Neural cell (in vitro differentiated cells): ENCODE data around the gene RPL7L1.

Experiments
- EP300 ChIP-seq: fragments of 450-650 bp; conservative IDR thresholded peaks from 2 replicates; pipeline ENCODE4 v1.6.1; 2014; ENCODE audit warnings: antibody characterized with exemption, mild to moderate bottlenecking, moderate library complexity; ENCODE audit not compliant: poor library complexity, severe bottlenecking
- RAD21 ChIP-seq: fragments of 450-650 bp; conservative IDR thresholded peaks from 2 replicates; pipeline ENCODE4 v1.6.1; 2014; ENCODE audit warnings: antibody characterized with exemption, mild to moderate bottlenecking, moderate library complexity
- TF ChIP-seq, protein P1 (sequence below): fragments of 450-650 bp; IDR thresholded peaks from 2 replicates; pipeline ENCODE4 v1.5.1; 2014; ENCODE audit warnings: antibody characterized with exemption, mild to moderate bottlenecking, moderate library complexity; ENCODE audit not compliant: poor library complexity, severe bottlenecking
- TF ChIP-seq, protein P2 (sequence below): IDR thresholded peaks from 2 replicates; pipeline ENCODE4 v1.6.1; 2012; ENCODE audit warnings: borderline replicate concordance

DNA sequence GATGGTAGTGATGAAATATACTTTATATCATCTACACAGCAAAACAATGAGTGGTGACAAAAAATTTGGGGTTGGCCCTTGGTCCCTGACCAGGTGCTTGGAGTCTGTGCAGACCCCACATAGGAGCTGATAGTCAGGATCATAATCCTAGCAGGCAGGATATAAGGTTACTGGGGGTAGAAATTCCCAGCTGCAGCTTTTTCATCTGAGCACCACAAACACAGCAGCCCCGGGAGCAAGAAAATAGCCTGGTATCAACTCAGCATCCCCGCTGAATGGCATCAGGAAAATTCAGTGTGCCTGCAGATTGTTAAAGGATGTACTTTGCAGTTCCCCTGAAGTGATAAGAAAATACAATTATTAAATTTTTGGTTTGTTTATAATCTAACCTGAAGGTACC lies 27.8 kb upstream of the RPL7L1 start:
- TF ChIP-seq RAD21 (no peak), EP300 (no peak)
- TF ChIP-seq, protein P1, sequence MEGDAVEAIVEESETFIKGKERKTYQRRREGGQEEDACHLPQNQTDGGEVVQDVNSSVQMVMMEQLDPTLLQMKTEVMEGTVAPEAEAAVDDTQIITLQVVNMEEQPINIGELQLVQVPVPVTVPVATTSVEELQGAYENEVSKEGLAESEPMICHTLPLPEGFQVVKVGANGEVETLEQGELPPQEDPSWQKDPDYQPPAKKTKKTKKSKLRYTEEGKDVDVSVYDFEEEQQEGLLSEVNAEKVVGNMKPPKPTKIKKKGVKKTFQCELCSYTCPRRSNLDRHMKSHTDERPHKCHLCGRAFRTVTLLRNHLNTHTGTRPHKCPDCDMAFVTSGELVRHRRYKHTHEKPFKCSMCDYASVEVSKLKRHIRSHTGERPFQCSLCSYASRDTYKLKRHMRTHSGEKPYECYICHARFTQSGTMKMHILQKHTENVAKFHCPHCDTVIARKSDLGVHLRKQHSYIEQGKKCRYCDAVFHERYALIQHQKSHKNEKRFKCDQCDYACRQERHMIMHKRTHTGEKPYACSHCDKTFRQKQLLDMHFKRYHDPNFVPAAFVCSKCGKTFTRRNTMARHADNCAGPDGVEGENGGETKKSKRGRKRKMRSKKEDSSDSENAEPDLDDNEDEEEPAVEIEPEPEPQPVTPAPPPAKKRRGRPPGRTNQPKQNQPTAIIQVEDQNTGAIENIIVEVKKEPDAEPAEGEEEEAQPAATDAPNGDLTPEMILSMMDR, result no peak
- TF ChIP-seq, protein P2, sequence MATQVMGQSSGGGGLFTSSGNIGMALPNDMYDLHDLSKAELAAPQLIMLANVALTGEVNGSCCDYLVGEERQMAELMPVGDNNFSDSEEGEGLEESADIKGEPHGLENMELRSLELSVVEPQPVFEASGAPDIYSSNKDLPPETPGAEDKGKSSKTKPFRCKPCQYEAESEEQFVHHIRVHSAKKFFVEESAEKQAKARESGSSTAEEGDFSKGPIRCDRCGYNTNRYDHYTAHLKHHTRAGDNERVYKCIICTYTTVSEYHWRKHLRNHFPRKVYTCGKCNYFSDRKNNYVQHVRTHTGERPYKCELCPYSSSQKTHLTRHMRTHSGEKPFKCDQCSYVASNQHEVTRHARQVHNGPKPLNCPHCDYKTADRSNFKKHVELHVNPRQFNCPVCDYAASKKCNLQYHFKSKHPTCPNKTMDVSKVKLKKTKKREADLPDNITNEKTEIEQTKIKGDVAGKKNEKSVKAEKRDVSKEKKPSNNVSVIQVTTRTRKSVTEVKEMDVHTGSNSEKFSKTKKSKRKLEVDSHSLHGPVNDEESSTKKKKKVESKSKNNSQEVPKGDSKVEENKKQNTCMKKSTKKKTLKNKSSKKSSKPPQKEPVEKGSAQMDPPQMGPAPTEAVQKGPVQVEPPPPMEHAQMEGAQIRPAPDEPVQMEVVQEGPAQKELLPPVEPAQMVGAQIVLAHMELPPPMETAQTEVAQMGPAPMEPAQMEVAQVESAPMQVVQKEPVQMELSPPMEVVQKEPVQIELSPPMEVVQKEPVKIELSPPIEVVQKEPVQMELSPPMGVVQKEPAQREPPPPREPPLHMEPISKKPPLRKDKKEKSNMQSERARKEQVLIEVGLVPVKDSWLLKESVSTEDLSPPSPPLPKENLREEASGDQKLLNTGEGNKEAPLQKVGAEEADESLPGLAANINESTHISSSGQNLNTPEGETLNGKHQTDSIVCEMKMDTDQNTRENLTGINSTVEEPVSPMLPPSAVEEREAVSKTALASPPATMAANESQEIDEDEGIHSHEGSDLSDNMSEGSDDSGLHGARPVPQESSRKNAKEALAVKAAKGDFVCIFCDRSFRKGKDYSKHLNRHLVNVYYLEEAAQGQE, result no peak
